GM12878 (cell line): ENCODE measurements around the gene PGAP3. TPM values are rescaled to one million over a fixed set of nuclear protein-coding genes. Genes with fewer than 3 reads are reported as not detected.
"Not testable (repeated sequence)": the region's sequence is repeated elsewhere in the genome, so short reads cannot be mapped to it uniquely, and the experiment has no call there.

ENCODE experiments used
- ATAC-seq: fragments of 200-7000 bp; cut with Tn5 transposase; 3 replicates; pipeline ENCODE4 v1.9.1; 2020; ENCODE audit warnings: mild to moderate bottlenecking, moderate library complexity
- BruUV-seq: library from RNA; stranded (reverse); fragments of 400-500 nt; replicated peaks from 2 replicates; lab custom pipeline; 2021; lab: Mats Ljungman, UMichigan
- CTCF ChIA-PET: fragments of 300-600 bp; sonication (Branson Sonifier 250); formaldehyde crosslinking; extraction: SDS; loops from one replicate; lab custom pipeline; 2021; ENCODE audit warnings: inconsistent platforms; lab: Yijun Ruan, JAX
- POLR2A ChIA-PET: fragments of 350-600 bp; formaldehyde crosslinking; extraction: SDS; loops from one replicate; lab custom pipeline; 2021; ENCODE audit warnings: inconsistent platforms; lab: Charles Lee
- RAD21 ChIA-PET: fragments of 300-600 bp; sonication (Branson Sonifier 250); formaldehyde crosslinking; loops from one replicate; lab custom pipeline; 2023; ENCODE audit warnings: antibody characterized with exemption; ENCODE audit not compliant: unreplicated experiment; lab: Charles Lee
- SMC1A ChIA-PET: fragments of 300-600 bp; sonication (Branson Sonifier 250); formaldehyde crosslinking; loops from one replicate; lab custom pipeline; 2023; ENCODE audit not compliant: unreplicated experiment, uncharacterized antibody; lab: Charles Lee
- DNase-seq: peaks from one replicate; pipeline ENCODE4 v3.0.0-alpha.2; 2011; ENCODE audit warnings: low read depth, low spot score
- FAIRE-seq: peaks from 3 replicates; lab custom pipeline; 2011; peaks lifted over from hg19 to GRCh38; lab: Jason Lieb, UNC
- H2AFZ ChIP-seq: 2 replicates; pipeline ENCODE4 v1.6.0; 2011; ENCODE audit warnings: low read depth, low read length, control low read depth; ENCODE audit not compliant: control insufficient read depth
- H3K27ac ChIP-seq: 2 replicates; pipeline ENCODE4 v1.5.1; 2011; ENCODE audit warnings: control low read depth; ENCODE audit not compliant: control insufficient read depth, insufficient read depth
- H3K27me3 ChIP-seq, 2 experiments: replicated peaks in 1 of 2; 2 replicates each; pipeline versions ENCODE4 v1.6.0 to v1.6.1; 2011; ENCODE audit warnings: low read length in 1 of 2; ENCODE audit not compliant: control insufficient read depth in 2 of 2, insufficient read depth in 2 of 2
- H3K36me3 ChIP-seq, 2 experiments: 2 replicates each; pipeline ENCODE4 v1.5.1; 2011; ENCODE audit warnings: low read length in 1 of 2; ENCODE audit not compliant: control insufficient read depth in 2 of 2, insufficient read depth in 2 of 2
- H3K4me1 ChIP-seq: 2 replicates; pipeline ENCODE4 v1.6.1; 2011; ENCODE audit warnings: mild to moderate bottlenecking, low read length, moderate library complexity, mixed read lengths; ENCODE audit not compliant: control insufficient read depth, insufficient read depth
- H3K4me2 ChIP-seq: 2 replicates; pipeline ENCODE4 v1.6.0; 2011; ENCODE audit warnings: control low read depth; ENCODE audit not compliant: control insufficient read depth, insufficient read depth
- H3K4me3 ChIP-seq: fragments of 200-600 bp; sonication (generic); 2 replicates; pipeline ENCODE4 v1.5.1; 2016
- H3K79me2 ChIP-seq: 2 replicates; pipeline ENCODE4 v1.6.0; 2011; ENCODE audit warnings: low read length; ENCODE audit not compliant: control insufficient read depth, insufficient read depth
- H3K9ac ChIP-seq: 2 replicates; pipeline ENCODE4 v1.8.0; 2011; ENCODE audit warnings: low read length, control low read depth, mixed read lengths; ENCODE audit not compliant: control insufficient read depth, insufficient read depth
- H3K9me3 ChIP-seq: replicated peaks from 3 replicates; pipeline ENCODE4 v1.5.1; 2011; ENCODE audit warnings: mild to moderate bottlenecking, low read length; ENCODE audit not compliant: control insufficient read depth, insufficient read depth
- H4K20me1 ChIP-seq: 2 replicates; pipeline ENCODE4 v1.6.0; 2011; ENCODE audit not compliant: control insufficient read depth, insufficient read depth
- E2F4 ChIP-seq: IDR thresholded peaks from 2 replicates; pipeline ENCODE4 v1.6.1; 2012; ENCODE audit warnings: low read depth, low read length, improper control_type of control experiment
- EED ChIP-seq: sonication (generic); IDR thresholded peaks from 2 replicates; pipeline ENCODE4 v1.6.1; 2016; ENCODE audit warnings: antibody characterized with exemption, low read depth
- ETV6 ChIP-seq, 2 experiments: fragments of 450-650 bp in 1 of 2; IDR thresholded peaks in 1 of 2; conservative IDR thresholded peaks in 1 of 2; 2 replicates each; pipeline ENCODE4 v1.6.1; 2014; ENCODE audit warnings: antibody characterized with exemption in 1 of 2, borderline replicate concordance in 1 of 2, low read depth in 1 of 2, mild to moderate bottlenecking in 1 of 2, moderate library complexity in 1 of 2
- WGBS: methylation state at CpG from one replicate; pipeline ENCODE4 v1.1.6; 2016; ENCODE audit warnings: low lambda C conversion rate; ENCODE audit not compliant: insufficient replicate concordance, insufficient coverage; ENCODE audit errors: missing lambda C conversion rate; 5-methylcytosine and 5-hydroxymethylcytosine counted together
- in situ Hi-C: fragments of 300-500 bp; cut with MboI; formaldehyde crosslinking; loops from 9 replicates; pipeline ENCODE4 v1.14.3; 2018; ENCODE audit warnings: mixed read lengths
- intact Hi-C: fragments of 100-400 bp; cut with micrococcal nuclease; formaldehyde crosslinking; loops from one replicate; pipeline ENCODE4 v1.14.2; 2022; ENCODE audit not compliant: unreplicated experiment
- polyA plus RNA-seq, 11 experiments: library from polyadenylated mRNA; depleted of rRNA in 4 of 11; unstranded in 6 of 11; stranded (reverse) in 5 of 11; fragments of >200 nt; fragmentation: Nextera tagmentation in 4 of 11; fragmentation: Illumina TruSeq in 1 of 11; extraction: Ambion mirVana in 4 of 11; extraction: Trizol in 1 of 11; gene quantifications; 1 replicate in 1 of 11; 2 replicates in 10 of 11; pipeline versions ENCODE4 v1.2.1 to v1.2.3, GENCODE V29; 2011 to 2016; ENCODE audit warnings: inconsistent platforms in 2 of 11, missing spikeins in 2 of 11, low read depth in 1 of 11
- total RNA-seq, 4 experiments: library from RNA; depleted of rRNA in 3 of 4; stranded (reverse); fragments of >200 nt in 3 of 4; fragmentation: Illumina TruSeq in 1 of 4; extraction: Trizol in 1 of 4; gene quantifications; 2 replicates each; pipeline versions ENCODE4 v1.2.1 to v1.2.3, GENCODE V29; 2013 to 2021
- TF ChIP-seq, protein P1 (sequence below): fragments of 450-650 bp; IDR thresholded peaks from 2 replicates; pipeline ENCODE4 v1.6.1; 2017; ENCODE audit warnings: mild to moderate bottlenecking

The PGAP3 gene
- total and polyA plus RNA-seq, 10 of the 15 experiments (the other 5 are each of a cell fraction or from before 2014, with no cell fraction given), result 0.21 to 10.0 (median 5.3) TPM

DNA sequence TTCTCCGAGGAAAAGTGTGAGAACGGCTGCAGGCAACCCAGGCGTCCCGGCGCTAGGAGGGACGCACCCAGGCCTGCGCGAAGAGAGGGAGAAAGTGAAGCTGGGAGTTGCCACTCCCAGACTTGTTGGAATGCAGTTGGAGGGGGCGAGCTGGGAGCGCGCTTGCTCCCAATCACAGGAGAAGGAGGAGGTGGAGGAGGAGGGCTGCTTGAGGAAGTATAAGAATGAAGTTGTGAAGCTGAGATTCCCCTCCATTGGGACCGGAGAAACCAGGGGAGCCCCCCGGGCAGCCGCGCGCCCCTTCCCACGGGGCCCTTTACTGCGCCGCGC lies 11.9 kb upstream of the PGAP3 start, which contains the start of gene ERBB2:
ERBB2 (plus strand) TSS at position 247 of the 330 bp plus-strand sequence. CDS start 175 bp downstream, outside the sequence.
- SMC1A ChIA-PET, result no interaction called here
- BruUV-seq, result no TSS peak
- intact Hi-C loops, result no loop called here
- no peak within 1 kb of the TSS for H3K4me2 ChIP-seq
- no peaks in the 10 kb centered on the region for H3K79me2 ChIP-seq
- peaks cover 0 to 7% of the 10 kb centered on the region in 2 experiments; a peak in 2 of 4 replicates for H3K27me3 ChIP-seq
- FAIRE-seq, result no peak
- no peak within 1 kb of the TSS for H2AFZ ChIP-seq
- no peaks in the 10 kb centered on the region for H3K36me3 ChIP-seq
- no peaks in the 10 kb centered on the region for H4K20me1 ChIP-seq
- H3K4me3 ChIP-seq, result no peak within 1 kb of the TSS
- H3K4me1 ChIP-seq, result peaks cover 11% of the 10 kb centered on the region
- no peak within 1 kb of the TSS for H3K9ac ChIP-seq
- no peak within 1 kb of the TSS for H3K27ac ChIP-seq
- RAD21 ChIA-PET, result no interaction called here
- H3K9me3 ChIP-seq, result no peaks in the 10 kb centered on the region
- no peak for DNase-seq
- POLR2A ChIA-PET, result no interaction called here
- WGBS, result 31% methylated on average over 14 of the region's 20 CpGs
- no peak for ATAC-seq
- no peak for TF ChIP-seq ETV6 (conservative IDR thresholded peaks at IDR 0.05 in 1 of 2, IDR thresholded peaks at IDR 0.05 in 1 of 2; ENCODE audit: borderline replicate concordance in 1 of 2, low read depth in 1 of 2)
- no peak for TF ChIP-seq E2F4
- TF ChIP-seq, protein P1, sequence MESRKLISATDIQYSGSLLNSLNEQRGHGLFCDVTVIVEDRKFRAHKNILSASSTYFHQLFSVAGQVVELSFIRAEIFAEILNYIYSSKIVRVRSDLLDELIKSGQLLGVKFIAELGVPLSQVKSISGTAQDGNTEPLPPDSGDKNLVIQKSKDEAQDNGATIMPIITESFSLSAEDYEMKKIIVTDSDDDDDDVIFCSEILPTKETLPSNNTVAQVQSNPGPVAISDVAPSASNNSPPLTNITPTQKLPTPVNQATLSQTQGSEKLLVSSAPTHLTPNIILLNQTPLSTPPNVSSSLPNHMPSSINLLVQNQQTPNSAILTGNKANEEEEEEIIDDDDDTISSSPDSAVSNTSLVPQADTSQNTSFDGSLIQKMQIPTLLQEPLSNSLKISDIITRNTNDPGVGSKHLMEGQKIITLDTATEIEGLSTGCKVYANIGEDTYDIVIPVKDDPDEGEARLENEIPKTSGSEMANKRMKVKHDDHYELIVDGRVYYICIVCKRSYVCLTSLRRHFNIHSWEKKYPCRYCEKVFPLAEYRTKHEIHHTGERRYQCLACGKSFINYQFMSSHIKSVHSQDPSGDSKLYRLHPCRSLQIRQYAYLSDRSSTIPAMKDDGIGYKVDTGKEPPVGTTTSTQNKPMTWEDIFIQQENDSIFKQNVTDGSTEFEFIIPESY, result no peak
- TF ChIP-seq EED, result no peak
- TF ChIP-seq, all 136 proteins: peak for 0
- CTCF ChIA-PET, result no interaction called here
- in situ Hi-C loops, result no loop called here

- H3K4me2 ChIP-seq, H3K9me3 ChIP-seq, ATAC-seq, DNase-seq, H3K79me2 ChIP-seq, in situ Hi-C loops, H3K4me3 ChIP-seq, FAIRE-seq, H2AFZ ChIP-seq, H3K27me3 ChIP-seq, H3K27ac ChIP-seq, BruUV-seq, H3K9ac ChIP-seq, H4K20me1 ChIP-seq, RAD21 ChIA-PET, H3K36me3 ChIP-seq, CTCF ChIA-PET, intact Hi-C loops, SMC1A ChIA-PET: not testable (repeated sequence)
- H3K4me1 ChIP-seq, result peaks cover 11% of the 10 kb centered on the region
- POLR2A ChIA-PET, result interaction anchor here (0.6 kb wide), 1 partner anchor 32 kb away, joined by 4 read pairs; no protein-coding TSS in a partner anchor
- 50% methylated on average over 11 of the region's 11 CpGs for WGBS
Measured at GRCh38 chr17:39699157-39699817, 11.4 kb upstream of the PGAP3 start.
